PC-3 (cell line): ENCODE measurements around the gene FAM168A. TPM values are rescaled to one million over a fixed set of nuclear protein-coding genes. Genes with fewer than 3 reads are reported as not detected.

Source experiments
- ATAC-seq: fragments of 200-7000 bp; cut with Tn5 transposase; 2 replicates; pipeline ENCODE4 v1.9.1; 2020; ENCODE audit warnings: mild to moderate bottlenecking, moderate library complexity
- BruUV-seq: library from RNA; stranded (reverse); fragments of 400-500 nt; replicated peaks from 2 replicates; lab custom pipeline; 2021; lab: Mats Ljungman, UMichigan
- CTCF ChIA-PET: fragments of 300-600 bp; sonication (Branson Sonifier 250); formaldehyde crosslinking; loops from one replicate; lab custom pipeline; 2022; ENCODE audit warnings: antibody characterized with exemption; lab: Charles Lee
- POLR2A ChIA-PET: fragments of 300-600 bp; sonication (Branson Sonifier 250); formaldehyde crosslinking; loops from one replicate; lab custom pipeline; 2022; ENCODE audit warnings: antibody characterized with exemption; ENCODE audit not compliant: unreplicated experiment; lab: Charles Lee
- DNase-seq: peaks from one replicate; pipeline ENCODE4 v3.0.0-alpha.2; 2015
- H2AFZ ChIP-seq: fragments of 300-600 bp; sonication (generic); 2 replicates; pipeline ENCODE4 v1.6.0; 2016; ENCODE audit warnings: antibody characterized with exemption, low read length
- H3F3A ChIP-seq: fragments of 300-600 bp; sonication (generic); one replicate; pipeline ENCODE4 v1.6.0; 2017; ENCODE audit warnings: antibody characterized with exemption, low read length, control low read depth, mild to moderate bottlenecking; ENCODE audit not compliant: unreplicated experiment
- H3K27ac ChIP-seq: fragments of 300-600 bp; sonication (generic); 2 replicates; pipeline ENCODE4 v1.5.1; 2016; ENCODE audit warnings: mild to moderate bottlenecking, low read length
- H3K27me3 ChIP-seq: fragments of 300-600 bp; sonication (generic); 2 replicates; pipeline ENCODE4 v1.6.1; 2016; ENCODE audit warnings: low read length, mixed read lengths
- H3K36me3 ChIP-seq: fragments of 300-600 bp; sonication (generic); 2 replicates; pipeline ENCODE4 v1.6.1; 2016; ENCODE audit warnings: low read depth, mixed run types, low read length, mixed read lengths
- H3K4me1 ChIP-seq: fragments of 300-600 bp; sonication (generic); 2 replicates; pipeline ENCODE4 v1.5.1; 2016; ENCODE audit warnings: low read length; ENCODE audit not compliant: insufficient read depth
- H3K4me2 ChIP-seq: fragments of 300-600 bp; sonication (generic); 2 replicates; pipeline ENCODE4 v1.6.0; 2016; ENCODE audit warnings: low read length
- H3K4me3 ChIP-seq: fragments of 300-600 bp; sonication (generic); 2 replicates; pipeline ENCODE4 v1.5.1; 2016; ENCODE audit warnings: mild to moderate bottlenecking, low read length, mixed read lengths
- H3K79me2 ChIP-seq: fragments of 300-600 bp; sonication (generic); 2 replicates; pipeline ENCODE4 v1.6.1; 2017; ENCODE audit warnings: low read length, mixed read lengths
- H3K9ac ChIP-seq: fragments of 300-600 bp; sonication (generic); 2 replicates; pipeline ENCODE4 v1.6.0; 2016; ENCODE audit warnings: mild to moderate bottlenecking, low read length
- H3K9me2 ChIP-seq: fragments of 300-600 bp; sonication (generic); replicated peaks from 2 replicates; pipeline ENCODE4 v1.6.1; 2016; ENCODE audit warnings: mixed run types, low read length, mixed read lengths
- H3K9me3 ChIP-seq: fragments of 300-600 bp; sonication (generic); 2 replicates; pipeline ENCODE4 v1.6.1; 2016; ENCODE audit warnings: low read length, mixed read lengths
- H4K20me1 ChIP-seq: fragments of 300-600 bp; sonication (generic); 2 replicates; pipeline ENCODE4 v1.6.1; 2016; ENCODE audit warnings: low read length, mixed read lengths
- CTCF ChIP-seq: fragments of 300-600 bp; sonication (generic); conservative IDR thresholded peaks from 2 replicates; pipeline ENCODE4 v1.5.1; 2017; ENCODE audit warnings: antibody characterized with exemption, low read depth, mild to moderate bottlenecking, low read length
- EZH2 ChIP-seq: fragments of 300-600 bp; sonication (generic); IDR thresholded peaks from one replicate; pipeline ENCODE4 v1.6.1; 2017; ENCODE audit warnings: antibody characterized with exemption, mild to moderate bottlenecking, low read length; ENCODE audit not compliant: unreplicated experiment
- EZH2phosphoT487 ChIP-seq: fragments of 300-600 bp; sonication (generic); IDR thresholded peaks from 2 replicates; pipeline ENCODE4 v1.6.1; 2018; ENCODE audit warnings: mild to moderate bottlenecking, antibody characterized with exemption, low read length, borderline replicate concordance
- intact Hi-C: fragments of 100-400 bp; cut with micrococcal nuclease; formaldehyde crosslinking; loops from 2 replicates; pipeline ENCODE4 v1.9.0; 2023
- total RNA-seq: library from RNA; depleted of rRNA; stranded (reverse); fragments of >200 nt; gene quantifications from 2 replicates; pipeline ENCODE4 v1.2.3, GENCODE V29; 2014

The FAM168A gene
- total RNA-seq, 1 experiment from 2014 or later, result 24.5 TPM

- no peaks in the 10 kb centered on the region for H4K20me1 ChIP-seq
- H3K9ac ChIP-seq, result no peak overlapping the region
- CTCF ChIA-PET, result no interaction called here
- intact Hi-C loops, result no loop called here
- H3K36me3 ChIP-seq, result no peaks in the 10 kb centered on the region
- H3K4me2 ChIP-seq, result no peak overlapping the region
- H3K27me3 ChIP-seq, result no peaks in the 10 kb centered on the region
- H3K9me2 ChIP-seq, result no peaks in the 10 kb centered on the region
- TF ChIP-seq CTCF (no peak), EZH2phosphoT487 (no peak), EZH2 (no peak)
- ATAC-seq (no peak), DNase-seq (no peak)
- H3K4me3 ChIP-seq, result no peak overlapping the region
- H3K79me2 ChIP-seq, result peaks cover 65% of the 10 kb centered on the region
- POLR2A ChIA-PET, result no interaction called here
- peaks cover 11% of the 10 kb centered on the region for H3K4me1 ChIP-seq
- no peaks in the 10 kb centered on the region for H3K9me3 ChIP-seq
- H3K27ac ChIP-seq, result no peak overlapping the region
- H3F3A ChIP-seq, result no peaks in the 10 kb centered on the region
- BruUV-seq, result no TSS peak
- H2AFZ ChIP-seq, result no peak overlapping the region
Measured at GRCh38 chr11:73591743-73592142, 6.2 kb downstream of the FAM168A start.

GRCh38 chr11:73590991-73591390 lies 6.9 kb downstream of the FAM168A start:
- no TSS peak for BruUV-seq
- ATAC-seq (no peak), DNase-seq (no peak)
- Histone ChIP-seq H3K4me2 (no peak overlapping the region), H3K4me1 (peaks cover 6% of the 10 kb centered on the region), H3K27me3 (no peaks in the 10 kb centered on the region), H2AFZ (no peak overlapping the region), H3K9ac (no peak overlapping the region), H4K20me1 (no peaks in the 10 kb centered on the region), H3K9me2 (no peaks in the 10 kb centered on the region), H3K79me2 (peaks cover 61% of the 10 kb centered on the region), H3K27ac (no peak overlapping the region), H3K9me3 (no peaks in the 10 kb centered on the region), H3F3A (no peaks in the 10 kb centered on the region), H3K4me3 (no peak overlapping the region), H3K36me3 (no peaks in the 10 kb centered on the region)
- POLR2A ChIA-PET, result no interaction called here
- CTCF ChIA-PET, result no interaction called here
- intact Hi-C loops, result no loop called here
- TF ChIP-seq EZH2, result no peak
- no peak for TF ChIP-seq CTCF
- no peak for TF ChIP-seq EZH2phosphoT487

GRCh38 chr11:73586791-73587190 lies 11.1 kb downstream of the FAM168A start:
- CTCF ChIA-PET, result no interaction called here
- ATAC-seq, result no peak

More at GRCh38 chr11:73586791-73587190, 11.1 kb downstream of the FAM168A start:
- intact Hi-C loops, result no loop called here
- no peak for DNase-seq
- no peak overlapping the region for H3K9ac ChIP-seq
- H3K4me3 ChIP-seq, result no peak overlapping the region
- H3K4me1 ChIP-seq, result peaks cover 7% of the 10 kb centered on the region
- H3K36me3 ChIP-seq, result no peaks in the 10 kb centered on the region
- POLR2A ChIA-PET, result no interaction called here
- TF ChIP-seq EZH2, result no peak
- no peak for TF ChIP-seq CTCF
- TF ChIP-seq EZH2phosphoT487, result no peak
- no peaks in the 10 kb centered on the region for H3K27me3 ChIP-seq
- no peaks in the 10 kb centered on the region for H3K9me2 ChIP-seq
- no peak overlapping the region for H3K4me2 ChIP-seq
- no TSS peak for BruUV-seq
- H3K27ac ChIP-seq, result no peak overlapping the region
- no peaks in the 10 kb centered on the region for H3K9me3 ChIP-seq
- peaks cover 43% of the 10 kb centered on the region for H3K79me2 ChIP-seq
- H3F3A ChIP-seq, result no peaks in the 10 kb centered on the region
- H4K20me1 ChIP-seq, result no peaks in the 10 kb centered on the region
- H2AFZ ChIP-seq, result no peak overlapping the region
